Measurements from ENCODE around the gene SMS.
"Not testable (repeated sequence)": the region's sequence is repeated elsewhere in the genome, so short reads cannot be mapped to it uniquely, and the experiment has no call there.

SMS gene

DNA sequence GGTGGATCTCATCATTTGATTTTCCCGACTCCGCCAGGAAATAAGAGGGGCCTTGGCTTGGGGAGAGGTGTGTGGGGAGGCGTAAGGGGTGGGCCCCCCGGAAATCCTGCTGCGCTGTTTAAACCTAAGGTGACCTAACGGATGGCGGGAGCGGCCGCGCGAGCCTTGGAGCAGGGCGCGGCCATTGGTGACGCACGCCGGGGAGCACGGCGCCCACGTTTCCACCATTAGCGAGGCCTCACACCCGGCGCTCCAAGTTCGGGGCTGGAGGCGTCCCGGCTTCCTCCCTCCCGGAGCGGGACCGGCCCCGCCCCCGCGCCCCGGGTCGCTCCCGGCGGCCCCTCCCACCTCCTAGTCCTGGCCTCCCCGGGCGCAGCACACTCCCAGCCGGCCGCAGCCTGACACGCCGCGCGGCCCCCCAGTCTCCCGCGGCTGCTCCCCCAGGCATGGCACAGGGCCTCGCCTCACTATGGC, at the start of gene SMS:
SMS (plus strand) TSS at position 354 of the 474 bp plus-strand sequence; CDS start at position 470, 116 bp downstream.
- DNase-seq (ENCODE audit: low spot score), result peak; percentile 77

DNA sequence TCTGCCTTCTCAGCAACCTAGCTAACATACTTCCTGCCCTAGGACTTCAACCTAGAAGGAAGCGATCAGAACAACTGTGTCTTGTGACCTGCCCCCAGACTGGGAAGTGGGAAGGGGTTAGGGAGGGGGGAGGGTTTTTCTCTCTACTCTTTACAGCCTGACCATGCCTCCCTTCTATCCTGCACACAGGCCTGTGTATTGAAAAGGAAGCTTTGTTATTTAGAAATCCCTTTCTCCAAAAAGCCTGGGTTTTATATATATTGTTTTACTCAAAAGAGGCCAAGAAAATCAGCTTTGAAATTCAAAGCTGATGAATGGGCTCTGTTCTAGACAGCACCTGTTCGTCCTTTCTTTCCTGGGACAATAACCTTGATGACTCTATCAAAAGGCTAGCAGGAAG, 35.2 kb upstream of the SMS start:
- no peak for DNase-seq (ENCODE audit: low spot score)

DNA sequence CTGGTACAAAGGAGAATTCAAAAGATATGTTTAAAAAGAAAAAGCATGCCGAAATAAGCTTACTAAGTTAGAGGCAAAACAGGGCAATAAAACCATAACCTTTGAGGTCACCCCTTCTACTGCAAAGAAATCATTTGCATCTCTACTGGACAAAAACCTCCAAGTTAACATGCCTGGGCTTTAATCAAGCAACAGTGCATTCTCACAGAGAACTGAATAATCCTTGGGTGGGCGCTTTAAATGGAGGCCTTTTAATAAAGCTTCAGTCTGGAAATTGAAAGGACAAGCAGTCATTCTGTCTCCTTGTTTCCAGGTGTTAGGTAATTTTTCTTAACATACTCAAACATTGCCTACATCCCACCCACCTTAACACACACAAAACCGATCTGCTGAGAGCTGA, 34.6 kb upstream of the SMS start:
- DNase-seq (ENCODE audit: low spot score), result no peak

DNA sequence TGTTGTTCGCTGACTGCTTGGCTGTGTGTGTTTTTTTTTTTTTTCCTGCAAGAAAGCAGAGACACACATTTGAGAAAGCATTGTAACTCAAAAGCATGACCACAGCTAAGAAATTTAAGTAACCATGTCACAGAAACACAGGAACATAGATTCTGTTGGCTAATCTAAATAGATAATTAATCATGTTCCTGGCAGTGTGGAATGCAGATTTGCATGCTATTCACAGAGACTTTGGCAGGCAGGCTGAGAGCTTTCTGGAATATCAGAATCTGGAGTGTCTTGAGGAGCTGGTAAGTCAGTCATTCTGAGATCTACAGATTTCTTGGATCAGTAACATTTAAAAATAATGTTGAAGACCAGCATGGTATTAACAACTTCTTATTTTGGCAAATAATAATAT, 33.2 kb upstream of the SMS start:
- DNase-seq (ENCODE audit: low spot score), result no peak

DNA sequence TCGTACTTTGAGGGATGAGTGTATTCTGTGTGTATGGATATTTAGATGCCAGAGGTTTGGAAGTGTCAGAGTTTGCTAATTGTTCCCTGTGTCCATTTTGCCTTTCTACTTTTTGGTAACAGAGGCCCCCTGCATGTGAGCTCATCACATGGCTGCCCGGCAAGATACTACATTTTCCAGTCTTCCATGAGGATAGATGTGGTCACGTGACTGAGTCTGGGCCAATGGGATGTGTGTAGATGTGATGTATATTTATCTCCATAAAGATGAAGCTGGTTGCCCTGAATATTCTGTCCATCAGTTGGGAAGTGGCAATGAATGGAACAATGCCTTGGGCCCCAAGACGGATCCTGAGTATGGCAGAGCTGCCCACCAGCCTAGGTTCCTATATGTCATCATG, 29.0 kb upstream of the SMS start:
- DNase-seq (ENCODE audit: low spot score), result no peak

DNA sequence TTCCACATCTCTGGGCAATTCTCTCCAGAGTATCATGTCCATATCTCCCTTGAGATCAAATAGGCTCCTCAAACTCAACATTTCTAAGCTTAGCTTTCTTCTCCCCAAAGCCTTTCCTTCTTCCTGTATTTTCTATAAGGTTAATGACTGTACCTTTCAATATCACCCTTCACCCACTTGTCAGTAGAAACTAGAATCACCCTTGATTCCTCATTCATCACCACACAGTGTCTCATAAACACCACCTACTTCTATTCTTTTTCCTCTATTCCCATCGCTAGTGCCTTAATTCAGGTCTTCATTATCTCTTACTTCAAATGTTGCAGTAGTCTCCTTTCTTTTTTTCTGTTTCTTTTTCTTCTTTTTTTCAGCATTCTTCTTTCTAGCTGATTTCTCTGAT, 28.3 kb upstream of the SMS start:
- no peak for DNase-seq (ENCODE audit: low spot score)

DNA sequence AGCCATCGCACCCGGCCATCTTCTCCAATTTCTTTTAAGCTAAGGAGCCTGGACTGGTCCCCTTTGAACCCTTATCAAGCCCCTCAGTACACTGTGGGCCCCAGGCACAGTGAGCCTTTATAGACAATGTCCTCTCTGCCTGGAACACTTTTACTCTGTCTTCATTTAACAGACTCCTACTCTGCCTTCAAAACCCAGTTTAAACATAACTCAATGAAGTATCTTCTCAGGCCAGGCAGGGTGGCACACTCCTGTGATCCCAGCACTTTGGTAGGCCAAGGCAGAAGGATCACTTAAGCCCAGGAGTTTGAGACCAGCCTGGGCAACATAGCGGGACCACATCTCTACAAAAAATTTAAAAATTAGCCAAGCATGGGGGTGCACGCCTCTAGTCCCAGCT, 27.5 kb upstream of the SMS start:
- no peak for DNase-seq (ENCODE audit: low spot score)

DNA sequence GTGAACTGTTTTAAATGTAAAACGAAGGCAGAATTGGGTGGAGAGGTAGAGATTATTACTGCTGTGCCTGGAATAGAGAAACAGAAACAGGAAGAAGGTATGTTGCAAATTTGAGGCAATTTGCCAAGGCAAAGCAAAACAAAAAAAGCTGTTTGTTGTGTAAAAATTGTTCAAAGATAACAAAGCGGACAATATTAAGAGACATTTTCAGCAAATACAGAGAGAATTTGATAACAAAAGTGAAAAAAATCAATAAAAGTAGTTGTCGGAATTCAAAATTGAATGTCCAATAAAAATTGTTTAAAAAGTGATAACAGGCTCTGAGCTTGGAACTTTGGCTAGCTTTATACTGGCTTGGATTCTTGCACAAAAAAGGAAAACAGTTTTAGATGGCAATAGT, 14.4 kb upstream of the SMS start:
- no peak for DNase-seq (ENCODE audit: low spot score)

DNA sequence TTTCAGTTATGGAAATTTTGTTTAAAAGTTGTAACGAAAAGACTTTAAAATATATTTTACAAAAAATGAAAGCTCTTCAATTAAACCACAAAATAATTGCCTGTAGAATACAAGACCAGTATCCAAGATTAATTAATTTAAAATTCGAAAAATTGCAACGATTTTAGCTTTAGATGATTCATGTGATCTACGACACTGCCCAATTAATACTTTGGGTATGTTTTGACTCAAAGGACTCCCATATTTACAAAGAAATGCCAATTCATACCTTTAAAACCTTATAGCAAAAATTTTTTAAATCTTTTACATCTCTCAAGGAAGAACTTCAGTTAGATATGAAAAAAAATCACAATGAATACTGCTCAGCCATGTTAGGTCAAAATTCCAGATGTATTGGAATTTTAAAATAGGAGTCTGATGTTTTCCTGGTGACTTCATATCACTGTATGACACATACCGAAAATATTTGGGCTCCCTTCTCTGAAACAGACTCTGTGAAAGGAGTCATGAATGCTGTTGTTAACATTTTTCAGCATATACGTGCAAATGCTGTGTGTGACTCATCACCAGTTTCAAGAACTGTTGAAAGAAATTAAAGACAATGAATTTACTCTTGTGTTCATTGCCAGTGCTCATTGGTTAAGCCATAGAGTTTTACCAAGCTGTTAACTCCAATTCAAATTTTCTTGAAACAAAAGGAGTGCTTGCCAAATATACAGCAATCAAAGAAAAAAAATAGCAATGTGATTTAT, 13.8 kb upstream of the SMS start:
- no peak for DNase-seq (ENCODE audit: low spot score)

DNA sequence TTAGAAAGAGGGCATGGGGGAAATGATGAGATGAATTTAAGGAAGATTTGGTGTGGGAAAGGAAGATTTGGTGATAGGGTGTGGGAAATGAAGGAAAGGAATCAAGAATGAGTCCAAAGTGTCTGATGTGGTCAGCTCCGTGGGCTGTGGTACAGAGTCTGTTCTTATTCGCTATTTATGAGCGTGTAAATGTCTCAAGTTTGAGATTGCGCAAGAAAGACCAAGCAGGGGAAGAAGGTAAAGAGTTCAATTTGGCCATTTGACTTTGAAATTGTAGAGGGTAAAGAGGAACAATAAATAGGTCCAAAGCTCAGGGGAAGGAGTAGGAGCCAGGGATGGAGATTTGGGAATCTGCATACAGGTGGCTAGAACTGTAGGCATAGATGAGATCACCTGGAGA, 11.3 kb upstream of the SMS start:
- no peak for DNase-seq (ENCODE audit: low spot score)

DNA sequence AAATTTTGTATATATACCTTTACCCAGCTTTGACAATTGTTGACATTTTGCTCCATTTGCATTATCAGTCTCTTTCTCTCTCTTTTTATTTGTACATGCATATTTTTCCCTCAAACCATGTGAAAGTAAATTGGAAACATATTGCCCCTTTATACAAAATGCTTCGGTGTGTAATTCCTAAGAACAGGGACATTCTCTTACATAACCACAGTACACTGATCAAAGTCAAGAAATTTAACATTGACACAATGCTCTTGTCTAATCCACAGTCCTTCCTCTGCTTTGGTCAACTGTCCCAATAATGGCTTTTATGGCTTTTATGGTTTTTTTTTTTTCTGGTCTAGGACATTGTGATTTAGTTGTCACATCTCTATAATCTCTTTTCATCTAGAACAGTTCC, 9.5 kb upstream of the SMS start:
- DNase-seq (ENCODE audit: low spot score), result no peak

DNA sequence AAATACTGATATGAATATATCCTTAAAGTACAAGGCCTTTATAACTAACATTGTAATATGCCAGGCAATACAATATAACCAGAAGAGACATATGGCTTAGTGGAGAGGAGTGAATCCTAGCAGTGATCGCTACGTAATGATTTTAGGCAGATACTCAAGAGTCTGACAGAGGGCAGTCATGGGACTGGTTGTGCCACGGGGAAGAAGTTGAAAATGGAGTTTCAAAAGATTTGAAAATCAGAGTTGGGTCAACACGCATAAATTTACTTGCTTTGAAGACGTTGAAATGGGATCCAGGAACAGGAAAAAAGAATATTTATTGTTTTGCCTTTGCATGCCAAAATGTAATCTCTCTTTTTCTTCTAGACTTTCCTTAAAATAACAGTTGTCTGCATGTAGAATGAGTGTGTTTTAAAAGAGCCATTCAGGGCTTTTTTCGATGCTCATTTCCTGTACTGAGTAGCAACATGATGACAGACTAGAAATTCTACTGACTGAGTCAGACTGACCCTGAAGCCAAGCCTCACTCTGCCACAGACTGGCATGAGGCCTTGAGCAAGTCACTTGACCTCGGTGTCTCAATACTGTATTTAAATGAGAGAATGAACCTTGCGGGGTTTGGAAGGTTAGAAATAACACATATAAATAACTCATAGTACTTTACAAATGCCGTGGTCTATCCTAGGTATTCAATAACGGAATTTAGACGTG, 8.1 kb upstream of the SMS start:
- DNase-seq (ENCODE audit: low spot score), result no peak

DNA sequence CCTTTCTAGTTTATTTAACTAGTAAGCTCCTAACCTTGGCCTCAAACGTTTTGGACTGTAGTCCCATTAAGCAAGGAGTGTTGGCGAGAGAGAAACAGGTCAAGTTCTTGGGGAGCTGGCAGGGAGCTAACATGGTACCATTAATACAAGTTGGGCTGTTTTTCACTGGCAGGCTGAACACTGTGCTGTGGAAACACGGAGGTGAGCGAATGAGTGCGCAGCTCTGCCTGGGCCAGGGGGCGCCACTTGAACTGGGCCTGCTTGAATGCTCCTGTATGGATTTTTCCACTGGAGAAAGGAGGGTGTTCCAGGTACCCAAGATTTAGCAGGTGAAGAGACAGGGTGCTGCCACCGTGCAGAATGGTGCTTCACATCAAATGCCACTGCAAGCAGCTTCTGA, 7.4 kb upstream of the SMS start:
- no peak for DNase-seq (ENCODE audit: low spot score)

DNA sequence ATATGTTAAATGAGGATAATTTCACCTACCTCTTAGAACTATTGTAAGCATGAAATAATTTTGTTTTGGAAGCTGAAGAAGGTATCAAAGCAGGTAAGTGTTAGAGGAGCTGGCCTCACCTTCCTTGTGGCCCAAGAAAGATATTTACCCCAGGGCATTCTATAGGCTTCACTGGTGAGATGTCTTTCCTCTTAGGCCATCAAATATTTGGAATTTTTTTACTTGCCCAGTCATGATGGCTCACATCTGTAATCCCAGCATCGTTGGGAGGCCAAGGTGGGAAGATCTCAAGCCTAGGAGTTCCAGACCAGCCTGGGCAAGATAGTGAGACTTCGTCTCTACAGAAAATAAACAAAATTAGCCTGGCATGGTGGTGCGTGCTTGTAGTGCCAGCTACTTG, 6.1 kb upstream of the SMS start:
- no peak for DNase-seq (ENCODE audit: low spot score)

DNA sequence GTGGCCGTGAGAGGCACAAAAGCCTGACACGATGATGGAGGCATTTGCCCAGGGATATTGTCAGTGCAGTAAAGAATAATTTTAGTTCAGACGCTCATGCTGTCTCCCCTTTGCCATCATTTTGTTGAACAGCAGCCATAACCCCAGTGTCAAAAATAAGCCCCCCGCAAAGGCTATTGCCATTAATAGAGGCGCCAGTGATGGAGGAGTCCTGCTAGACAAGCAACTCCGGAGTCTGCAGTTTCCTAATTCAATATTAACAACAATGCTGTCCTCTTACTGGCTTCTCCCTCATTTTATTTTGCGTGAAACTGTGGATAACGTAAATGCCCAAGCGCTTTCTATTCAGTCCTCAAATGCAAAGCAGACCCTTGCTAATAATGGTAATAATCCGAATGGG, 603 bp upstream of the SMS start:
- no peak for DNase-seq (ENCODE audit: low spot score)

DNA sequence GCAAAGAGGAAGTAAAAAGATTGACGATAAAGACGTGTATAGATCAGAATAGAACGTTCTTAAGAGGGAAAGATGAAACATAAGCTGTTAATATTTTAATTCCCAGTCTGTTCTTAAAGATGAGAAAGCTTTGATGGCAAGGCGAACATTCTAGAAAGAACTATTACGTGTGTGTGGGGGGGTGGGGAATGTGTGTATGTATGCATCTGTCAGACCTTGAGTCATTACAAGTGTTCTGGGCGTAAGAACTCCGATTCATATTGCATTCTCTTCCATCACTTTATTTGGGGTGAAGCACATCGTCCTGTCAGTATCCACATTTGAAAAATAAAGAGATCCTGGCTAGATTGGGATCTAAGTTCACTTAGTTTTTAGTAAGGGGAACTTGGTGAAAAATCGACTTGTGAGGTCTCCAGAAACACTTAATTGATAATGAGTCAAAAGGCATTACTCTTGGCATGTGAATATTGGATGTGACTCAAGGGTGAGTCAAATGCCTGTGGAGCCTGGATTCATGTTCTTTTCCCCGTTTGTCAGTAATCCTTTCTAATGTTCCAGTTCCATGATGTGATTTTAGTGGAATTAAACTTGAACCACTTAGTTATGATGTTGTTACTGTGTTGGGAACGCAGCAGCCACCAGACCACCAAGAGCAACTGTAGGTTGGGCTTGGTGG, 3.1 kb downstream of the SMS start:
- DNase-seq (ENCODE audit: low spot score), result no peak

DNA sequence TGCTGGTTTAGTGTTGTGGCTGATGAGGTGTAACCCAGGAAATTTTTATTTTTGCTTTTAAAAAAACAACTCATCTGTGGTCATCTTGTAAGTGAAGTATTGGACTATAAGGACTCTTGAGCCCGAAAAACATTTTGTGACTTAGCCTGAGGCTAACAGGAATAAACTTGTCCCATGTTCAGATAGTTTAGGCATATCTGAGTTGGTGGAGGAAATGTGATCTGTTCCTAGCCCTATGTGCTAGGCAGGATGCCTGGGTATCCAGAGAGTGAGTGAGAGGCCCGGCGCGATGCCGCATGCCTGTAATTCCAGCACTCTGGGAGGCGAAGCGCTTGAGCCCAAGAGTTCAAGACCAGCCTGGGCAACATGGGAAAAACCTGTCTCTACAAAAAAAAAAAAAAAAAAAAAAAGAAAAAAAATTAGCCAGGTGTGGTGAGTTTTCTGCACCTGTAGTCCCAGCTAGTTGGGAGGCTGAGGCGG, 3.7 kb downstream of the SMS start:
- DNase-seq (ENCODE audit: low spot score), result no peak

DNA sequence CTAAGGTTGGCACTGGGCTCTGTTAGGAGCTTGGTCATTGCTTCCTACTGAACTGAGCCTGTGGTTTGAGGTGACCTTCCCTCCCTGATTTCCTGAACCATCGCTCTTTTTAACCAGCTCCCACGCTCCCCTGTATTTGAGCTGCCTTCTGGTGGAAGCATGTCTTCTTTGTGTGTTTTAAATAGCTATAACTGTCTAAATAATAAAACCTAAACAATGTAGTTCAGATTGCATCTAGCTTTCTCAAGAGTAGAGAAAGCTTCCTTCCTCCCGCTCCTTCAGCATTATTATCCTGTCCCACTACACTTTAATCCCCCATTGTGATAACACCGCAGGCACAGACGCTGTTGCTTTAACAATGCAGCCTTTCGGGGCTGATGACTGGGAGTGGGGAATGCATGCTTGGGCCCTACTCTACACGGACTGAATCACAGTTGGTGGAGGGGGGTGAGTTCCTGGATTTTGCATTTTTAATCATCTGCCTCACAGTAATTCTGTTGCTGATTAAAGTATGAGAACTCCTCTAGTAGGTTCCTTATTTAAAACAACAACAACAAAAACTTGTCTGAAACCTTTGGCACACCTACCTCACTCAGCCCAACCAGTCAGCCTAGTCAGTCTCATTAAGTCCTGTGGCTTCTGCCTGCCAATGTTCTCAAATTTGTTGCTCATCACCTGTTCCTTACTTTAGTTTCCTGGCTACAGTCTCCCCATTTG, 6.6 kb downstream of the SMS start:
- no peak for DNase-seq (ENCODE audit: low spot score)

DNA sequence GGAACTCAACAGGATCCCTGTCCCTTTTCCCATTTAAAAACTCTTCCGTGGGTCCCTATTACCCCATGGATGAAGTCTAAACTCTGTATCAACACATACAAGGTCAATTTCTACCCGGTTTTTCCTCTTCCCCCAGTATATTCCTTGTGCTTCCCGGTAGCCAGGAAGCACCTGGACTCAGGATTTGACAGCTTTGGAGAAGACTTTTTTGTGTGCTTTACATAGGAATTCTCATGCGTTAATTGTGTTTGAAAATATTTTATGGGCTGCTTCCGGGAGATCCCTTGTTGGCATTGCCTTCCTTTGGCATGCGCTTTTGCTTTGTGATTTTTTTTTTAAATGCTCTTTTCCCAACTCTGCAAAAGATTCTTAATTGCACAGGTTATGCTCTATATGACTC, 7.2 kb downstream of the SMS start:
- no peak for DNase-seq (ENCODE audit: low spot score)

DNA sequence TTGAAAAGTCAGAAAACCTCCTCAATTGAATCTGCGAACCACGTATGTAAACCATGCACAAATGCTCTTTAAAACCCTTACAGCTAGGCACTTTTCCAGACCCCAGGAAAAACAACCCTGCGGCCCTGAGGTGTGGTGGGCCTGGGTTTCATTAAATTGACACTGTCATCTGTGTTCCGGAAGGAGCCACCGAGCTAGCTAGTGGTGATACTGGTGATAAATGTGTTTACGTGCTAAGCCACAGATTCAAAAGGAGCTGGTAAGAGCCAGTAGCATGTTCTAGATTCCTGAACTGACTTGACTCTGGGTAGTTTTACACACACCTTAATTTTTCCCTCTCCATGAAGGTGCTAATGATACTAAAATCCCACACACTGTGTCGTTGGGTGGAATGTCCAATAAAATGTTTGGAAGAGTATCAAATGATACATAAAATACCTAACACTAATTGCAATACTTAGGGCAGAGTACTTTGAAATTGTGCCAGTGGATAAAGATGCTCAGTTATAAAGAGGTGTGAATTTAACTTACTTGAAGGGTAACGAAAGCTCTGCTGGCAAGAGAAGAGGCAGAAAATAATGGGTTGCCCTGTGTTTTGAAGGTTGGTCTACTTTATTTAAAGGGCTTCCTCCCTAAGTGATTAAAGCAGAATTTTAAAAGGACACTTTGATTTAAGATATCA, 8.5 kb downstream of the SMS start:
- DNase-seq (ENCODE audit: low spot score), result no peak

DNA sequence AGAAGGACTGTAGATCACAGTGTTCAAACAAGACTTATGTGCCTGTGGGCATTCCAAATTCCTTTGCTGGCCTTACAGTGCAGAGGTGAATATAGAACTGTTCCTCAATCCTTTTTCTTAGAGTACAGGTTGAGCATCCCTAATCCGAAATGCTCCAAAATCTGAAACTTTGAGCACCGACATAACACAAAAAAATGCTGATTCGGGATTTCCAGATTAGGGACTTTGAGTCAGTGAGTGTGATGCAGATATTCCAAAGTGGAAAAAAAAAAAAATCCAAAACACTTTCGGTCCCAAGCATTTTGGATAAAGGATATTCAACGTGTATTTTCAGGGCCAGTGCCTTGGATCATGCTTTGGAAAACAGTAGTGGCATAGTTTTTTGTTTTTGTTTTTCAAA, 9.2 kb downstream of the SMS start:
- no peak for DNase-seq (ENCODE audit: low spot score)

DNA sequence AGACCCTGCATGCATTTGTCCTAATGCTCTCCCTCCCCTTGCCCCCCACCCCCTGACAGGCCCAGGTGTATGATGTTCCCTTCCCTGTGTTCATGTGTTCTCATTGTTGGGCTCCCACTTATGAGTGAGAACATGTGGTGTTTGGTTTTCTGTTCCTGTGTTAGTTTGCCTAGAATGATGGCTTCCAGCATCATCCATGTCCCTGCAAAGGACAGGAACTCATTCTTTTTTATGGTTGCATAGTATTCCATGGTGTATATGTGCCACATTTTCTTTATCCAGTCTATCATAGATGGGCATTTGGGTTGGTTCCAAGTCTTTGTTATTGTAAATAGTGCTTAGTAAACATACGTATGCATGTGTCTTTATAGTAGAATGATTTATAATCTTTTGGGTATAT, 10.0 kb downstream of the SMS start:
- DNase-seq (ENCODE audit: low spot score), result not testable (repeated sequence)

All from left forelimb (tissue), 1 donor.